Spleen (tissue), 7 donors: Measurements from ENCODE around the gene CBARP.

Source experiments
- POLR2A ChIP-seq, 3 donors: fragments of 450-650 bp; IDR thresholded peaks; one replicate each; pipeline ENCODE4 v1.5.1; 2017; ENCODE audit warnings: antibody characterized with exemption in 3 of 3, mild to moderate bottlenecking in 1 of 3
- POLR2AphosphoS5 ChIP-seq, 3 donors: sonication (generic); formaldehyde crosslinking; IDR thresholded peaks; one replicate each; pipeline ENCODE4 v1.5.1; 2017; ENCODE audit warnings: antibody characterized with exemption in 3 of 3
- TF ChIP-seq, protein P1 (sequence below), 11 experiments: fragments of 200-600 bp in 7 of 11; fragments of 450-650 bp in 4 of 11; sonication (generic) in 4 of 11; IDR thresholded peaks in 8 of 11; conservative IDR thresholded peaks in 3 of 11; 1 replicate in 7 of 11; 2 replicates in 4 of 11; pipeline versions ENCODE4 v1.4.0 to v1.8.0; 2016 to 2021; ENCODE audit warnings: antibody characterized with exemption in 11 of 11, inconsistent platforms in 4 of 11, mild to moderate bottlenecking in 1 of 11
- donor health status: DM: no; HTN: no; CAD: no; lungs with moderate emphysema.
- donor health status: DM: no; HTN: no; CAD: no.
- donor health status: DM: no; HTN: no; CAD: no.

DNA sequence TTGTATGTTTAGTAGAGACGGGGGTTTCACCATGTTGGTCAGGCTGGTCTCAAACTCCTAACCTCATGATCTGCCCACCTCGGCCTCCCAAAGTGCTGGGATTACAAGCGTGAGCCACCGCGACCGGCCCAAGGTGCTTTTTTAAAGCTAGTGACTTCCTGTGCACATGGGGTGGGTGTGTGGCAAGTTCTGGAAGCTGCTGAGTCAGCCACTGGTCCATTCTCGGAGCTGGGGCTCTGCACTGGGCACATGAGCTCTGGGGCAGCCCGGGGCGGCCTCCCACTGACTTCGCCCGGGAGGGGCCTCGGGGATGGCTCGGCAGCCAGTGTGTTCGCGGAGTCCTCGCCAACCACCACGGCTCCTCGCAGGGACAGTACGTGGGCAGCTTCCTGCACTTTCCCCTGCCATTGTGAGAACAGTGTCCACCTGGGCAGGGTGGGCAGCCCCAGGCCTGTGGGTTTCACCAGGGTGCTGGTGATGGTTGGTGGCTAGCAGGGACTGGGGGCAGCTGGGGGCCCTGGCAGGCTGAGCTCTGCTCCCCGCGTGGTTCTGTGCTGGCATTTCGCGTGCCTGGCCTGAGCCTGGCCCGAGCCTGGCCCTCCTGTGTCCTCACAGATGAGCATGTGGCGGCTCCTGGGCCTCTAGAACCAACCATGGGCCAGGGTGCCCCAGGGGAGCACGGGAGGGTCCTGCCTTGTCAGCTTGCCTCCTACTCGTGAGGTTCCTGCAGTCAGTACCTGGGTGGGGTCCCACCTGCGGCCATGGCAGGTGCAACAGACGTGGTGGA is 12.2 kb downstream of the CBARP start:
- TF ChIP-seq POLR2A (IDR thresholded peaks at IDR 0.05), result no peak
- TF ChIP-seq POLR2AphosphoS5 (IDR thresholded peaks at IDR 0.05), result no peak
- TF ChIP-seq, protein P1, sequence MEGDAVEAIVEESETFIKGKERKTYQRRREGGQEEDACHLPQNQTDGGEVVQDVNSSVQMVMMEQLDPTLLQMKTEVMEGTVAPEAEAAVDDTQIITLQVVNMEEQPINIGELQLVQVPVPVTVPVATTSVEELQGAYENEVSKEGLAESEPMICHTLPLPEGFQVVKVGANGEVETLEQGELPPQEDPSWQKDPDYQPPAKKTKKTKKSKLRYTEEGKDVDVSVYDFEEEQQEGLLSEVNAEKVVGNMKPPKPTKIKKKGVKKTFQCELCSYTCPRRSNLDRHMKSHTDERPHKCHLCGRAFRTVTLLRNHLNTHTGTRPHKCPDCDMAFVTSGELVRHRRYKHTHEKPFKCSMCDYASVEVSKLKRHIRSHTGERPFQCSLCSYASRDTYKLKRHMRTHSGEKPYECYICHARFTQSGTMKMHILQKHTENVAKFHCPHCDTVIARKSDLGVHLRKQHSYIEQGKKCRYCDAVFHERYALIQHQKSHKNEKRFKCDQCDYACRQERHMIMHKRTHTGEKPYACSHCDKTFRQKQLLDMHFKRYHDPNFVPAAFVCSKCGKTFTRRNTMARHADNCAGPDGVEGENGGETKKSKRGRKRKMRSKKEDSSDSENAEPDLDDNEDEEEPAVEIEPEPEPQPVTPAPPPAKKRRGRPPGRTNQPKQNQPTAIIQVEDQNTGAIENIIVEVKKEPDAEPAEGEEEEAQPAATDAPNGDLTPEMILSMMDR (IDR thresholded peaks at IDR 0.05 in 8 of 11, conservative IDR thresholded peaks at IDR 0.05 in 3 of 11), result no peak
